HG03469 (cell line): ENCODE data around the gene CLDND2.

Experiments used
- ATAC-seq: cut with Tn5 transposase; IDR thresholded peaks from one replicate; pipeline ENCODE4 v1.9.1; 2021; ENCODE audit warnings: mild to moderate bottlenecking, moderate library complexity, moderate number of reproducible peaks; ENCODE audit not compliant: unreplicated experiment

Gene CLDND2

DNA sequence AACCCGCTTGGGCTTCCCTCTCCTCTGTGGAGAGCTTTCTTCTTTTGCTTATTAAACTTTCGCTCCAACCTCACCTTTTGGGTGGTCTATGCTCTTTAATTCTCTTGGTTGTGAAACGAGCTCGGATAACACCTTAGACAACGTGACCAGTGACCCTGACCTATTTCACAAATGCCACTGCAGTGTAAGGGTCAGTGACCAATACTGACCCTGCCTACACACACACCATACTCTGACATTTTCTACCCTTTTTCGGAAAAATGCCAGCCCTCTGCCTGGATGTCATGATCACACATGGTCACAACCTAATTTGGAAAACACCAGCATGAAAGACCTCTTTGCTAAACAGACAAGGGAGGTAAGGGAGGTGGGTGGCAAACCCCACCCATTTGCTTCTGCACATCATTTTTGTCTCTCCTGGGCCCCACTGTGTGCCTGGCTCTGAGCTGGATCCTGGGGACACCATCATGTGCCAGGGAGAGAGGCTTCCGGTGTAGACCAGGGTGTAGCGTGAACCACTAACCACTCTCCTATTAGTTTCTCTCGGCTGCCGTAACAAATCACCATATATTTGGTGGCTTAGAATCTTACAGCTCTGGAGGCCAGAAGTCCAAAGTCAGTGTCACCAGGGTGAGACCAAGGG, 12.5 kb downstream of the CLDND2 start:
- no peak for ATAC-seq

DNA sequence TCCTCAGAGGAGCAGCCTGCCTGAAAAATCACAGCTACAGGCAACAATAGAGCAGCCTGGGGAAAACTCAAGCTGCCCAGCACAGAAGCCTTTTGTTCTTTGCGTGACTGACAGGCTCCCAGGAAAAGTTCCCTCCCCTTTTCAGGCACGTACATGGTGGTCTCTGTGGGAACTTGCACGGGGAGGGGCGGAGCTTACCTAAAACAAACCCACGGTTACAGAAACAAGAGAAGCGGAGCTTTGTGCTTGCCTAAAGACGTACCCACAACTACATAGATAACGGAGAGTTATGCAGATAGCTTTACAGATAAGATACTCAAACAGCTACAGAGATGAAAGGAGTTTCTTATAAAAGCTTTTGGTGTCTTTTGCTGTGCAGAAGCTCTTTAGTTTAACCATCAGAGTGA, 14.1 kb downstream of the CLDND2 start:
- no peak for ATAC-seq

DNA sequence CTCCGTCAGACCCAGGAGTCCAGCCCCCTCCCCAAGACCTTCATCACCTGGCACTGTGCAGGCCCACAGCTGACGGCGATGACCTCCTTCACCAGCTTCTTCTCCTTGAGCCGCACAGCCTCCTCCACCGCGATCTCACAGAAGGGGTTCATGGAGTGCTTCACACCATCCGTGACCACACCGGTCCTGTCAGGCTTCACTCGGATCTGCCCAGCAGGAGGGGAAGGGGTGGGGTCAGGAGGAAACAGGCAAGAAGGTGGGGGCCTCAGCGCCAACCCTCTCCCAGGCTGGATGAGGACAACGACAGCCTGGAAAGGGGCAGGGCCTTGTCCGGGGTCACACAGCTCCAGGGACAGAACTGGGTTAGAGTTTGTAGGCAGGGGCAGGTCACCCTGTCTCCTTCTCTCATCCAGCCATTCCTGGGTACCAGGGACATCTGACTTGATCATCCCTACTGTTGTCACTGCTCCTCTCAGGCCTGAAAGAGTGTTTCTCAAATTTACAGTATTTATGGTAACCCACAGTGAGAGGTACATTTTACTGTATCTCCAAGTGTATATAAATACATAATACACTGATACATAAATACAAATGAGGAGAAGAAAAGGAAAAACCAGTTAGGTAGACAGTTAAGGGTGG, 14.6 kb downstream of the CLDND2 start:
- no peak for ATAC-seq

DNA sequence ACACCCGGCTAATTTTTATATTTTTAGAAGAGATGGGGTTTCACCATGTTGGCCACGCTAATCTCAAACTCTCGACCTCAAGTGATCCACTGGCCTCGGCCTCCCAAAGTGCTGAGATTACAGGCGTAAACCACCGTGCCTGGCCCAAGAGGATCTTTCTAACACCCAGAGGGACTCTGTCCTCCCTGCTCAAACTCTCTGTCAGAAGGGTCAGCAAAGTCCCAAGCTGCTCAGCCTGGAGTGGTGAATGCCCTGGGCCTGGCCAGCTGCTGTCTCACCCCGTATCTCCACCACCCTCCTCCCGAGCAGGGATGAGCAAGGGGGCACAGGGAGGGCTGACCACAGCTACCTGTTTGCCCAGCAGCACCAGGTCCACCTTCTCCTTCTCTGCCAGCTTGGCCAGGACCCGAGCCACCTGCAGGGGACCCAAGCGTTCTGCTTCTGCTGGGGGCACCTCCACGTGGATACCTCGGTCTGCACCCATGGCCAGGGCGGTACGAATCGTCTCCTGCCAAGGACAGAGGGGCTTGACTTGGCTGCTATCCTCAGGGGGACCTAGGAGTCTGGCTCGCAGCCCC, 15.9 kb downstream of the CLDND2 start:
- ATAC-seq, result no peak

DNA sequence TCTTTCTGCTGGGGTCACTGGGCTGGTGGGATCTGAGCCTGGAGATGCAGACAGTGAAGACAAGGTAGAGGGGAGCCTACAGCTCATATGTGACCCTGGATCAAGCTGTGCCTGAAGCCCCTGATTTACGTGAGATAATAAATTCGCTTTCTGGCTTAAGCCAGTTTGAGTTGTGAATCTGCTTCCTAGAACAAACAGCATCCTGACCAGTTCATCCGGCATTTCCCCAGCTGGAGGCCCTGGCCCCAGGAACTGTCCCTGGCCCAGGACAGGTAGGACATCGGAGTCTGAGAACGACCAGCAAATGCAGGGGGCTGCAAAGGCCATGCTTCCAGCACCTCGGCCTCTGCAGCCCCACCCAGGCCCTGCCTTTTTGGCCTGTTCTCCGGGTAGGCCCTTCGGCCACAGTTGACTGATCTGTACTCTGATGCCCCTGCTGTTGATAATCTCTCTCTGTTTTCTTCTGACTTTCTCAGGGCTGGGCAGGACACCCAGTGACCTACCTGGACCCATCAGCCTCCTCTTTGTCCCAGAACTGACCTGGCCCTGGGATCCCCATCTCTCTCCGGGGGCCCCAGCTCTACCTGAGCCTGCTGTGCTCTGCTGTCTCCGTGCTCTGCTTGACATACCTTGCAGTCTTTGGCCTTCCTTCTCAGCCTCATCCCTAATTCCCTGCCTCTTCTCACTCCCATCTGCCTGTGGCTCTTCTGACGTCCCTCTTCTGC, 17.4 kb downstream of the CLDND2 start:
- no peak for ATAC-seq

DNA sequence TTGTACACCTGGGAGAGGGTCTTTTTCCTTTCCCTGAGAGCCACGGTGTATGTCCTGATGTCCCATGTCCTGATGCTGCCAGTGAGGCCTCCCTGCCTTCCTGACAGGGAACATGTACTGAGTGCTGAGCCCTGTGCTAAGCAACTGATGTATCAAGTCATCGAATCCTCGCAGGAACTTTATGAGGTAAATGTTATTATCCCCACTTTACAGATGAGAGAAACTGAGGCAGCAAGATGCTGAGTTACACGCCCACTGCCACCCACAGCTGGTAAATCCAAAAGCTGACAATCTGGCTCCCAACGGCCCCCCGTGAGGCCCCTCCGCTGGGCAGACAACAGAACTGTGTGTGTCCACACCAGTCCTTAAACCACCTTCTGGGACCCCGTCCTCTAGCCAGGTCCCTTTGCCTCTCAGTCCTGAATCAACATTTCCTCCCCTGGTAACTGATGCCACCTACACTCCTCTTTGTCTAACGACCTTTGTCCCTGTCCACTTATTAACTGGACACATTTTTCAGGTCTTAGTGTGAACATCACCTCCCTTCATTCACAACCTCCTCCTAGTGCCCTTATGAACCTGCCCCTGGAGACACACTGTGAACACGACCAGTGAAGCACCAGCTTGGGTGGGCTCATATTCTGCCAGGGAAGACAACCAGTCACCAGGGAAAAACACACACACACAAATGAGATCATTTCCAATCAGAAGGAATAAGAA, 21.4 kb downstream of the CLDND2 start:
- no peak for ATAC-seq

DNA sequence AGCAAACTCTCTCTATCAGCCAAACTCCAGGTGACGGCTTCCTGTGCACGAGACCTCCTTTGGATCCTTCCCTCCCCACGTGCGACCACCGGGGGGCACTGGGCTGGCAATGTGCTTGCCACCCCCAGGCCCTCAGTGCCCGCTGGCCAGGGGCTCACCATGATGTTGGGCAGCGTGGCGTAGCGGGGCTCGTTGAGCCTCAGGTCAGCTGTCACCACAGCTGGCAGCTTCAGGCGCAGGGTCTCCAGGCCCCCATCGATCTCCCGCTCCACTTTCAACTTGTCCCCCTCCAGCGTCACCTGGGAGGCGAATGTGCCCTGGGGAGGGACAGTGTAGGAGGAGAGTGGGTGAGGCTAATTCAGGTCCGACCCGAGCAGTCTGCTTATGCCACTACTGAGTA, 22.1 kb downstream of the CLDND2 start:
- no peak for ATAC-seq

DNA sequence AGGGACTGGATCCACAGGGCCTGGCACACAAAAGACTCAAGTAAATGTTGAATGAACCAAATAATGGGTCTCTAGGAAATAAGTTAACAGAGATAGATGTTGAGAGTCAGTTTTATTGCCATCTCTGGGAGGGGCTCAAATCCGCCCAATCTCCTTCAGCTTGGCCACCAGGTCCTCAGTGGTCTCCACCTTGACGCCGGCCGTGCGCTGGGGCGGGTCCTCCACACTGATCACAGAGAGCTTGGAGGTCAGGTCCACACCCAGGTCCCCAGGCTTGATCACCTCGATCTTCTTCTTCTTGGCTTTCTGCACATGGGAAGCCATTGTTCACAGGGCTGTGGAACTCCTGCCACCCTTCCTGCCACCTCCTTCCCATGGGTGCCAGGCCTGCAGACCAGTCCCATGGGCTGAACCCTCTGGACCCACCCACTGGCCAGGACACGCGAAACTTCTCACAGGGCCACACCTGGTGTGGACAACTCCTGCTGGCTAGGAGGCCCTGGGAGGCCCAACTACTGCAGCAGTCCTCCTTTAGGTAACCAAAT, 23.7 kb downstream of the CLDND2 start:
- ATAC-seq, result no peak

DNA sequence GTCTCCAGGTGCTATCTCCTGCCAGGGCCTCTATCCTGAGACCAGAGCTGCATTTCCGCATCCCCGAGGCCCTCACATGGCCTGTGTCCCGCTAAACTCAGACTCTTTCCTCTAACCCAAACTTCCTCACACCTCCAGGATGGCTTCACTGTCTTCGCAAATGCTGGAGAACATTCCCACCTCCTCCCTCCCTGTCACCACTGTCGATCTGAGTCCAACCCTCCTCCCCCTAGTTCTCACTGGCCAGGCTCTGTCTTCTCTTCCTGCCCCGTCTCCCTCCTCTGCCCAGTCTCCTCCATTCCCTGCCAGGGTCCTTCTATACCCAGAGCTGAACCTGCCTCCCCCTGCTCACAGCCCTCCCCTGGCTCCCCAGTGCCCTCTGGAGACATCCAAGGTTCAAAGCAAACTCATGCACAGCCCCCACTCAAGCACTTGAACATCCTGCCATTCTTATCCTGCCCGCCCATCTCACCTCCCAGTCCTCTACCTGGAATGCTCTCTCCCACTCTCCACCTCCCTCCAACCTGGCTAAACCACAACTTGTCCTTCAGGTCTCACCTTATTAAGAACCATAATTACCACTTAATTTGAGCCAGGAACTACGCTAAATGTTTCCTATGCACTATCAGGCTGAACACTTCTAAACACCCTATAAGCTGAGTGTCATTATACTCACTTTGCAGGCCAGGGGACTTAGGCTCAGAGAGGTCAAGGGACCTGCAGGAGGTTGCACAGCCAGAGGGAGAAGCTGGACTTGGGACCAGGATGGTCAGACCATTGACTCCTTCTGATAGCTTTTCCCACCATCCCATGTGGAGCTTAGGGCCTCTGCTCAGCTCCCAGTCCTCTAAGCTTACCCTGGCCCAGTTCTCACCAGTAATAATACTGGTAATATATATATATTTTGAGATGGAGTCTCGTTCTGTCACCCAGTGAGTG, 25.9 kb downstream of the CLDND2 start:
- no peak for ATAC-seq

DNA sequence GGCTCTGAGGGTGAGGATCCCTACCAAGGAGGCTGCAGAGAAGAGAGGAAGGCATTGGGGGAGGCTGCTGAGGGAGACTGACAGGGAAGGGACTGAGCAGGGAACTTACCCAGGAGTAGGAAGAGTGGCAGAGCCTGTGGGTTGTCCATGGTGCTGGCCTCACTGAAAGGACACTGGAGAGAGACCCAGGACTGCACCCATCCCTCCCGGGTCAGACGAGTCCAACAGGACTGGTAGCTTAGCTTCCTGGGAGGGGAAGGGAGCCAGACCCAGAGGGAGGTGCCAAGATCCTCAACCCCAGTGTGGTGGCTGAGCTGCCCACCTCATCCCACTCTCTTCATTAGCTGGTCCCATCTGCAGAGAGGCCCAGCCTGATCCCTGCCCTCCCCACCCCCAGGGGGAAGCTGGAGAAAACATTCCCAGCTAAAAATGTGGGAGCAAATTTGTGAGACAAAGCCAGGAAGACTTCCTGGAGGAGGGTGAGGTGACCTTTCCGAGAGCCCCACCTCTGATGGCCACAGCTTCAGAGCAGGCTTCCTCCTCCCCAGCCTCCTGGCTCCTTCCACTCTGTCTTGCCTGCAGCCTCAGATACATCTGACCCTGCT, 26.7 kb downstream of the CLDND2 start, which contains the start of gene VSIG10L:
Gene VSIG10L (minus strand): TSS at position 164 of the 605 bp plus-strand sequence. CDS start 15 bp downstream, at position 149.
- ATAC-seq, result no peak

DNA sequence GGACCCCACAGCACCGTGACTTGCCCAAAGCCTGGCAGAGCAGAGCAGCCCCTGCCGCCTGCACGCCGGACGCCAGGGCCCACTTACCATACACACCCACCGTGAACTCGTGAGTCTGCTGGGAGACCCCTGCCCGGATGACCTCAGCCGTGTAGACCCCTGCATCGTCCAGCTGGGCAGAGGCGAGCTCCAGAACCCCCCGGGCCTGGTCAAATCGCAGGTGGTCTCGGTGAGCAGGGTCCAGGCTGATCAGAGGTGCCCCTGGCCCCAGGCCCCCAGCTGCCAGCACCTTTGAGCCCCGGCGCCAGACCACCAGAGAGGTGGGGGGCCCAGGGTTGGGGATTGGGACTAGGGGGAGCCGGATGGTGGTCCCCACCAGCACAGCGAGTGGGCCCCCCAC, 27.7 kb downstream of the CLDND2 start:
- ATAC-seq, result no peak

DNA sequence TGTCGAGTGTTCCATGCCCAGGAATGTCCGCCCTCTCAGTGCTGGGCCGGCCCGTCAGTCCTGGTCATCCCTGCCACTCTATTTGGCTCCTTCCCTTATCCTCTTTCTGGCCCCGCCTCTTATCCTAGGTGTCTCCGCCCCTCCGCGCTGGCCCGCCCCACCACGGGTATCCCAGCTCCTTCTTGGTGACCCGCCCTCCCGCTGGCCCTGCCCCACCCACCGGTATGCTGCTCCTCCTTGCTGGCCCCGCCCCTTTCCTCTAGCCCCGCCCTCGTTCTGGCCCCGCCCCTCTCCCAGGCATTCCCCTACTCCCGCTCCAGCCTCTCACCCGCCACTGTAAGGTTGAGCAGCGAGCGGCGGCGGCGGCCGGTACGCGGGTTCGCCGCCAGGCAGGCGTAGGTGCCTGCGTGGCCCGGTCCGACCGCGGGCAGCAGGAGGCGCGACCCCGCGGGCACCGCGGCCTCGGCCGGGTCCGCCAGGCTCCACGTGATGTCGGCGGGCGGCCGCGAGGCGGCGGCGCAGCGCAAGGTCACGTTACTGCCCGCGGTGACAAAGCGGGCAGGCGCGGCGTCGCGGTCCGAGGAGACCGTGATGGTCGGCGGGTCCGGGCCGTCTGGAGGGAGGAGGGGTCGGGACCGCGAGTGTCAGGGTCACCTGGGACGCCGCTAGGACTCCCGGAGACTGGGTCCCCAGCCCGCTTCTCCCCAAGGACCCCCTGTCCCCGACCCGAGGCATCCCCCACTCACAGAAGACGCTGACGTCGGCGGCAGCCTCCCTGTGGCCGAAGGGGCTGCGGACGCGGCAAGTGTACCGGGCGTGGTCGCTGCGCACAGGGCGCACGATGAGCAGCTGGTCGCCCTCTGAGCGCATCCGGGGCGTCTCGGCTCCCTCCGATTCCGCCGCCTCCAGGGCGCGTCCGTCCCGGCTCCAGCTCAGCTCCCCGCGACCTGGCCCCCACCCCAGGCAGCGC, 28.8 kb downstream of the CLDND2 start:
- ATAC-seq, result no peak

DNA sequence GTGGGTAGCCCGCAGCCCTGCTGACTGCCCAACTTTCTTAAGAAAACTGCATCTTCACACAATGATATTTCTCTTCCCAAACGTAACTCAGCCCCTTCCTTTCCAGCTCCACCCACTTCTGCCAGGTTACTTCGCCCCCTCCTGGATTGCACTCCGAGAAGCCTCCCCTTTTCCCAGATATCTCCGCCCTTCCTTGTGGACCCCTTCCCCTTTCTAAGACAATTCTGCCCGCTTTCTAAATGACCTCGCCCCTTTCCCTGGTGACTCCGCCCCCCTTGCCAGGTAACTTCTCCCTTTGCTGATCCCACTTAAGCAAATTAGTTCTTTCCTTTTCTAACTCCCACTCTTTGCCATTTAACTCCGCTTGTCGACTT, 29.5 kb downstream of the CLDND2 start:
- no peak for ATAC-seq

DNA sequence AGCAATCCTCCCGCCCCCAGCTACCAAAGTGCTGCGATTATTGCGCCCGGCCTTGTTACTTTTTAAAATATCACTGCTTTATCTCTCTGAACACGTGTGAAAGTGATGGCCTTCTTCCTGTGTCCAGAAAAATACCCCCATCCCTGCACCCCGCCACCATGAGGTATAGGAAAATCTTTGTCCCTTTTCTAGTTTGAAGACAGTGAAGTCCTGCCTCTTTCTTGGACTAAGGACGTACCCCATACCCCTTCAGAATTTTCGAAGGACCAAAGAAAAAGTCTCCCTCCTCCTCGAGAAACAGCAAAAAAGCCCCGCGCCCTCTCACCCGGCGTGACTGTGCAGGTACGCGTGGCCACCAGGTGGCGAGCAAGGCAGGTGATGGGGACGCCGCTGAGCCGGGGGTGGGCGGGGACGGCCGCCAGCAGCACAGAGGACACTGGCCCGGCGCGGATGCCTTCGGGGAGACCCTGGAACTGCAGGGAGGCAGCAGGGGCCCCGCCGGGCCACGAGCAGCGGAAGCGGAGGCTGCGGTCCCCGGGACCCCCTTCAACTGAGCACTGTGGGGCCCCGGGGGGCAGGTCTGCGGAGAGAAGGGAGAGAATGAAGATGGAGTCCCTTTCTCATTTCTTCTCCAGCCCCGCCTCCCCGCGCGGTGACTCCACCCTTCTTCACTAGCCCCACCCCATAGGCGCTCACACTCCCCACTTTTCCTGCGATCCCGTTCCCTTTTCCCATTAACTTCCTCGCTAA, 30.1 kb downstream of the CLDND2 start:
- ATAC-seq, result peak; percentile 39

DNA sequence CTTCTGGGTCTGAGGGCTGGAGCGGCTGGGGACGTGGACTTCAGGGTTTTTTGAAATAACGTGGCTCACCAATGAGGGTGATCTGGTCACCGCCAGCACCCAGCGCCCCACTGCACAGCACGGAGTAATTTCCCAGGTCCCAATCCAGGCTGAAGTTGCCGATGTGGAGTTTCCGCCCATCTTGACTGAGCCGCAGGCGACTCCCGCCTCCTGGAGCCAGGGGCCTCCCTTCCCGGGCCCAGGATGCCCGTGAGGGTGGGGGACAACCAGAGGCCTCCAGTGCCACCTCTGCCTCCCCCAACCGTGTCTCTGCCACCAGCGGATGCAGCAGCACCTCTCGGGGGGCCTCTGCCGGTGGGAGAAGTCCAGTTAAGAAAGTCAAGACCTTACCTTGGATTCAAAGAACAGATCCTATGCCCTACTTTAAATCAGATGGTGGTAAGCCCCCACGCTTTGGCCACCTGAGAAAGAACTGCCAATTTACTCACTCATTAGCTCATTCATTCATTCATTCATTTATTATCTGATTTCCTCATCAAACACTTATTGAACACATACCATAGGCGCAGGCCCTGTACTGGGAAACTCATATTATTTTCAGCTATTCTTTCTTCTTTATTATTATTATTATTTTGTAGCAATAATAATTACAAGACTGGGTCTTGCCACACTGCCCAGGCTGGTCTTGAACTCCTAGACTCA, 30.8 kb downstream of the CLDND2 start:
- ATAC-seq, result no peak

DNA sequence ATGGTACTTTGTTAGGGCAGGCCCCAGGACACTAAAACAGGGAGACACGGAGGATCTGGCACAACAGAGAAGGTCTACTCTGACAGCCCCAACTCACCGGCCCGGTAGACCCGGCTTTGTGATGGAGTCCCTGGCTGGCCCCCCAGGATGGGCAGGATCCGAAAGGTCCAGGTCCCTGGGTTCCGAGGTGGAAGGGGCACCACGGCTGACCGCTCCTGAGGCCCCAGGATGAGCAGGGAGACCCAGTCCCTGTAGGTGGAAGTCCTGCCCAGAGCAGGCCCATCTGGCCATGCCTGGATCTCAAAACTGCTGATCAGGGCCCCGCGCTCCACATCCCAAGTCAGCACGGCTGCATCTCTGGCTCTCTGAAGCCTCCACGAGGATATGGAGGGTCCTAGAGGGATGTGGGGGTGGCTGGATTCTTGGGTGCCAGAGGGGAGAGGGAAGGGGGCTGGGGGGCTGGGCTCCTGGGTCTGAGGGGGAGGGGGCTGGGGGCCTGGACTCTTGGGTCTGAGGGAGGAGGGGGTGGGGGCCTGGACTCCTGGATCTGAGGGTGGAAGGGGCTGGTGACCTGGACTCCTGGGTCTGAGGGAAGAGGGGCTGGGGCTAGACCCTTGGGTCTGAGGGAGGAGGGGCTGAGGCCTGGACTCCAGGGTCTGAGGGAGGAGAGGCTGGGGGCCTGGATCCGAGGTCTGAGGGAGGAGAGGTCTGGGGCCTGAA, 31.5 kb downstream of the CLDND2 start:
- ATAC-seq, result no peak
